ENCODE results near the gene PLSCR4.

Gene PLSCR4

GRCh38 chr3:146160964-146161662 lies 89.8 kb downstream of the PLSCR4 start, which contains the start of gene PLOD2:
PLOD2 (minus strand) TSS chr3:146161184; CDS start chr3:146160989, 195 bp downstream.
- DNase-seq (ENCODE audit: low read depth in 2 of 2) = no peak

GRCh38 chr3:146160321-146160963 lies 90.5 kb downstream of the PLSCR4 start:
- DNase-seq (ENCODE audit: low read depth in 2 of 2) = no peak

GRCh38 chr3:146159616-146160320 lies 91.1 kb downstream of the PLSCR4 start:
- DNase-seq (ENCODE audit: low read depth in 2 of 2) = no peak

- no peak for DNase-seq (ENCODE audit: low read depth in 2 of 2)
Measured at GRCh38 chr3:146159037-146159436, 91.9 kb downstream of the PLSCR4 start.

GRCh38 chr3:146157325-146158060 lies 93.4 kb downstream of the PLSCR4 start:
- DNase-seq (ENCODE audit: low read depth in 2 of 2) = no peak

- DNase-seq (ENCODE audit: low read depth in 2 of 2) = no peak
Measured at GRCh38 chr3:146156666-146157314, 94.1 kb downstream of the PLSCR4 start.

GRCh38 chr3:146156095-146156494 lies 94.8 kb downstream of the PLSCR4 start:
- DNase-seq (ENCODE audit: low read depth in 2 of 2) = no peak

GRCh38 chr3:146154995-146155394 lies 95.9 kb downstream of the PLSCR4 start:
- DNase-seq (ENCODE audit: low read depth in 2 of 2) = no peak

GRCh38 chr3:146154316-146154715 lies 96.6 kb downstream of the PLSCR4 start:
- no peak for DNase-seq (ENCODE audit: low read depth in 2 of 2)

GRCh38 chr3:146153429-146153828 lies 97.5 kb downstream of the PLSCR4 start:
- no peak for DNase-seq (ENCODE audit: low read depth in 2 of 2)

- no peak for DNase-seq (ENCODE audit: low read depth in 2 of 2)
Measured at GRCh38 chr3:146152834-146153233, 98.1 kb downstream of the PLSCR4 start.

GRCh38 chr3:146148468-146148931 lies 102.4 kb downstream of the PLSCR4 start:
- no peak for DNase-seq (ENCODE audit: low read depth in 2 of 2)

GRCh38 chr3:146145642-146146041 lies 105.3 kb downstream of the PLSCR4 start:
- DNase-seq (ENCODE audit: low read depth in 2 of 2) = no peak

GRCh38 chr3:146142757-146143156 lies 108.1 kb downstream of the PLSCR4 start:
- DNase-seq (ENCODE audit: low read depth in 2 of 2) = no peak
